ENCODE results near the gene NCDN.
A peak's percentile ranks its signal among the peaks of the same experiment; 100 is the strongest.

The NCDN gene

DNA sequence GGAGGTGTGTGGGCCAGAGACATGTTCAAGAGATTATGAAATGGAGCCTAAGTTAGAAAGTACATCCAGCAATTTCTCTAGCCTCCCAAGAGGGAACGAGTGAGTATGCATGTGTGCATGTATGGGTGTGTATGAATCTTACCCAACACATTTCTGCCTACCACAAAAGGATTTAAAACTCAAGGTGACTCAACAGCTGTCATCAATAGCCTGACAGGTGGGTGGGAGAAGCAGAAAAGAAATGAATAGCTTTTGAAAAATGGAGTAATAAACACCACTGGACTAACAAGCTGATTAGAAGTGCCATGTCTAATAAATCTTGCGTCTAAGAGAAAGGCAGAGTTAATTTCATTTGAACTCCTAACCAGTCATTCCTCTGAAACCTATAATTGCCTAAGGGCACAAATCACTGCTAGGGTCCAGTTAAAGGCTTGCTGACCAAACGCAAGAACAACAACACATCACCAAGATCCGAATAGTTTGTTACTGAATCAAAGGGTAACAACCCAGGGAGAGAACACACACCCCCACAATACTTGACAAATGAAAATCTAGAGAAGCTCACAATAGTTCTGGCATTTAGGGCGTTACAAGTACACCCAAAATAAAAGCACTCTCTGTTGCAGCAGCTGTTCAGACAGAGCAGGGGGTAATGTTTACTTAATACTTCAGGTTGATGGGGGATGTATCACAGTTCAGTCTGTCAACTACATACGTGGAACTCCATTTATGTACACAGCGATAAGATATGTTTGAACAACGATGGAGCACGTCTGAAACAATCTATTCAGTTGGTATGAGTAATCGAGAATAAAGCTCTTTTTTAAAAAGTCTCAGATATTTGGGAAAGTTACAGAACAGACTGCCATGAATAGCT is 1.8 kb upstream of the NCDN start:
- DNase-seq: no peak

DNA sequence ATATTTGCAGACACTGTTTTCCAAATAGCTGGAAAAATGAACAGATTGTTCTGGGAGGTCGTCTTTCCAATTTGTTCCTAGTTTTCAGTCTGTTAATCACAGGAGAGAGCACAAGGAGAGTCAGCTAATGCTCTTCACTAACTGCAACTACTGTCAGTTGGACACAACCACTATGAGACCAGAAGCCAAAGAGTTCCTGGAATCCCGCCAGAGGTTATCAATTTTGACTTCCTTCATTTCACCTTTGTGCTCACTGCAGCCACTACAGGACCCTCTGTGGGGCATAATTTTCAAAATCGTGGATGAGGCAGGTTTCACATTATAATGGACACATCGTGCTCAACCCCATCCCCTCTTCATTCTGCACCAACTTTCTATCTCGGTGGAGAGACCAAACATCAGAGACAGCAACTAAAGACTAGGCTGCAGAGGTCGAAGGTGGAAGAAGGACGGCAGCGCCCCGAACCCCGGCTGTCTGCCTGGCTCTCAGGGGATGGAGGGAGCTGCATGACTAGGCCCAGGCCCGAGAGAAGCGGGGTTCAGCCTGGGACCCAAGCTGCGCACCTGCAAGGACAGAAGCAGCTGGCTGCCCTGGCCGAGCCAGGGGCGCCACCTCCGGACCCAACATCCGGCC is 998 bp upstream of the NCDN start:
- DNase-seq: no peak

DNA sequence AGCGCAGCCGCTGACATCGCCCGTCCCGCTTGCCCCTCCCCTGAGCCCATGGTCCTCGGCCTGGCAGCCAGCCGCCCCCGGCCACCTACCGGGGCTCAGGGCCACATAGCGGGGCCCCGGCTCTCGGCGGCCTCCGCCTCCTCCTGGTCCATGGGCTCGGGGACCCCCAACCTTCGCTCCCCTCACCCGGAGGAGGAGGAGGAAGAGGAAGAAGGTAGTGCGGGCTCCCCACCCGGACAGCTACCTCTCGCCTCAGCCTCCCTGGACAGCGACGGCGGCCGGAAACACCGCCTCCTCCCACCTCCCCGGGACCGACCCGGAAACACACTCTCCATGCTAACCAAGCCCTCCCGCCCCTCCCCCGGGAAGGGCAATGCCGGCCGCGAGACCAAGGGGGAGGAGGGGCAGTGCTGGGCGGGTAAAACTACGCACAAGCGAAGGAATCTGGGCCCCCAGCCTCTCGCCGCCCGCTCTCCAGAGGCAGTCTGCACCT is 435 bp upstream of the NCDN start, which contains the start of gene KIAA0319L:
KIAA0319L (minus strand) TSS at position 286 of the 493 bp plus-strand sequence. CDS start 2,912 bp downstream, outside the sequence.
- no peak for DNase-seq

DNA sequence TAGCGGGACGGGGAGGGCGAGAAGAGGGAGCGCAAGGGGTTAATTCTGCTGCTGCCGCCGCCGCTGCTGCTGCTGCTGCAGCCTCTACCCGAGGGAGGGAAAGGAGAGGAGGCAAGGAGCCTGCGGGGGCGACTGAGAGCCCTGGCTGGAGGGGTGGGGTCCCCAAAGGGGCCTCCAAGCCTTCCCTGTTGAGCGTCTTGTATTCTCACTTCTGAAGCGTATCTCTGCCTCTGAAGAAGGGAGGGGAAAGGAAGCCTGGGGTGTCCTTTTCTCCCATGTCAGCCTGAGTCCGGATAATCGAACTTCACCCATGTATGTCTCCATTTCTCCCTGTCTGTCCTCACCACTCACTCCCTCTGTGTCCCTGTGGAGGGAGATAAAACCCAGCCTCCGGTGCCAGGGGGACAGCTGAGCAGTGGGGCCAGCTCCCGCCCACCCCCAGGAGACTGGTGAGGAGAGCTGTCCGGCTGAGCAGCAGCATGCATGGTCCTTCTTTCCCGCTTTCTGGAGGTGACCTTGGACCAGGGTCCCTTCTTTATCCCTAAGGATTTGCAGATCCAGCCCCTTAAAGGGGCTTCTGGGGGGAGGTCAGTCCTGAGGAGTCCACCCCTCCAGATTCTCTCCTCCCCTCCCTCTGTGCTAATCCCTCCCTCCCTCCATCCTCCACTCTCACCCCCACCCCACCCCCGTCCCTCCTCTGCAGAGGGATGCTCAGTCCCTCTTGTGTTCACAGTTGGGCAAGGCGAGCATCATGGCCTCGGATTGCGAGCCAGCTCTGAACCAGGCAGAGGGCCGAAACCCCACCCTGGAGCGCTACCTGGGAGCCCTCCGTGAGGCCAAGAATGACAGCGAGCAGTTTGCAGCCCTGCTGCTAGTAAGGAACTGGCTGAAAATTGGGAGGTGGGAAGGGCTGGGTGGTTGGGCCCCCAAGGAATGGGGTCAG is 1.0 kb downstream of the NCDN start:
- peak; percentile 41 for DNase-seq

DNA sequence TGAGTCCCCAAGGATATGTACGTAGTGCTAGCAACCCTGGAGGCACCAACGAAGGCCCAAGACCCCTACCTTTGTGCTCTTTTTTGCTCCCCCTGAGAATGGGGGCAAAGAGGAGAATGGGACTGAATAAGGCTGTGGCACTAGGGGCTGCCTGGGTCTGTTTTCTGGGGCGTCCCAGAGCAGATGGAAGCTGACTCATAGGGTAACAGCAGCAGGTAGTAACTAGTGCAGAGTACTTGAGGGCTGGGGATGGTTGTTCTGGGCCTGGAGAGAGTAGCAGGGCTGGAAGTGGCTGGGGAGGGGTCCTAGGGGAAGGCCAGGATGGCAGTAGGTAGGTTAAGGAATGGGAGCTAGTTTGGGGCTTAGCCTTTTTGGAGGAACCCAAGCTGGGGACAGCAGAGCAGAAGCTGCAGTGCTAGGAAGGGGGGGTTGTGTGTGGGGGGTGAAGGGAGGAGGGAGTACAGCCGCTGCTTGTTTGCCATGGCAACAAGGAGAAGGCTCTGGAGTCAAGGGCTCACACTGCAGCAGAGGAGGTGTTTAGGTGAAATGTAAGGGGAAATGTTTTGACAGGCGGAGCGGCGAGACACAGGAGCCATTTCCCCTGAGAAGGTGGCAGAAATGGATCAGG is 1.8 kb downstream of the NCDN start:
- peak; percentile 40 for DNase-seq

DNA sequence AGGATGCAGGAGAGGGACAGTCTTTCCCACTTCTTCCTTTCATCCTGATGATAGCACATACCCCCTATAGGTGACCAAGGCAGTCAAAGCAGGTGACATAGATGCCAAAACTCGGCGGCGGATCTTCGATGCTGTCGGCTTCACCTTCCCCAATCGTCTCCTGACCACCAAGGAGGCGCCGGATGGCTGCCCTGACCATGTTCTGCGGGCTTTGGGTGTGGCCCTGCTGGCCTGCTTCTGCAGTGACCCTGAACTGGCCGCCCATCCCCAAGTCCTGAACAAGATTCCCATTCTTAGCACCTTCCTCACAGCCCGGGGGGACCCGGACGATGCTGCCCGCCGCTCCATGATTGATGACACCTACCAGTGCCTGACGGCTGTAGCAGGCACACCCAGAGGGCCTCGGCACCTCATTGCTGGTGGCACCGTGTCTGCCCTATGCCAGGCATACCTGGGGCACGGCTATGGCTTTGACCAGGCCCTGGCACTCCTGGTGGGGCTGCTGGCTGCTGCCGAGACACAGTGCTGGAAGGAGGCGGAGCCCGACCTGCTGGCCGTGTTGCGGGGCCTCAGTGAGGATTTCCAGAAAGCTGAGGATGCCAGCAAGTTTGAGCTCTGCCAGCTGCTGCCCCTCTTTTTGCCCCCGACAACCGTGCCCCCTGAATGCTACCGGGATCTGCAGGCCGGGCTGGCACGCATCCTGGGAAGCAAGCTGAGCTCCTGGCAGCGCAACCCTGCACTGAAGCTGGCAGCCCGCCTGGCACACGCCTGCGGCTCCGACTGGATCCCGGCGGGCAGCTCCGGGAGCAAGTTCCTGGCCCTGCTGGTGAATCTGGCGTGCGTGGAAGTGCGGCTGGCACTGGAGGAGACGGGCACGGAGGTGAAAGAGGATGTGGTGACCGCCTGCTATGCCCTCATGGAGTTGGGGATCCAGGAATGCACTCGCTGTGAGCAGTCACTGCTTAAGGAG is 2.9 kb downstream of the NCDN start:
- DNase-seq: no peak

DNA sequence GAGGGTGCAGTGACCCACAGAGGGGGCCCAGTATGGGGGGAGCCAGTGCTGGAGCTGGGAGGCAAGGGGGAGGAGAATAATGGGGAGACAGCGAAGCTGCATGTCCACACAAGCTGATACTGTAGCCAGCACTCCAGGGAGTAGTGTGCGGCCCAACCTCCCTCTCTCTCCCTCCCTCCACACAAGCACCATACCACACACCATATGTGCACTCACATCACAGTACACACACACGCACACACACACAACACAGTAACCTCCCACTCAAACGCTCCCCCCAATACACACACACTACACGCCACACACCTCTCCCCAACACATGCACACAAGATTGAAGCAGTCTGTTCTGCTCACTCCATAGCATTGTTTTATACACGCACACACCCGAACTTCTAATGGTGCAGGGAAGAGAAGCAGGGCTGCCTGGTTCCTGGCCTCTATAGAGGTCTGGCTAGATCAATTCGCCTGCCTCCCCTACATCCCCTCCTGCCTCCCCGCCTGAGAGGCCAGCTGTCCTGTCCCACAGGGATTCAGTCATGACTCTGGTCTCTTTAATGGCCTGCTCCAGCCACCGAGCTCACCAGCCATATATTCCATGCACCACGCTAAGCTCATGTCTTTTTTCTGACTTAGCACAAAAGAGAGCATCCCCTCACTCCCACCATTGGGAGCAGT is 3.8 kb downstream of the NCDN start:
- DNase-seq: no peak

DNA sequence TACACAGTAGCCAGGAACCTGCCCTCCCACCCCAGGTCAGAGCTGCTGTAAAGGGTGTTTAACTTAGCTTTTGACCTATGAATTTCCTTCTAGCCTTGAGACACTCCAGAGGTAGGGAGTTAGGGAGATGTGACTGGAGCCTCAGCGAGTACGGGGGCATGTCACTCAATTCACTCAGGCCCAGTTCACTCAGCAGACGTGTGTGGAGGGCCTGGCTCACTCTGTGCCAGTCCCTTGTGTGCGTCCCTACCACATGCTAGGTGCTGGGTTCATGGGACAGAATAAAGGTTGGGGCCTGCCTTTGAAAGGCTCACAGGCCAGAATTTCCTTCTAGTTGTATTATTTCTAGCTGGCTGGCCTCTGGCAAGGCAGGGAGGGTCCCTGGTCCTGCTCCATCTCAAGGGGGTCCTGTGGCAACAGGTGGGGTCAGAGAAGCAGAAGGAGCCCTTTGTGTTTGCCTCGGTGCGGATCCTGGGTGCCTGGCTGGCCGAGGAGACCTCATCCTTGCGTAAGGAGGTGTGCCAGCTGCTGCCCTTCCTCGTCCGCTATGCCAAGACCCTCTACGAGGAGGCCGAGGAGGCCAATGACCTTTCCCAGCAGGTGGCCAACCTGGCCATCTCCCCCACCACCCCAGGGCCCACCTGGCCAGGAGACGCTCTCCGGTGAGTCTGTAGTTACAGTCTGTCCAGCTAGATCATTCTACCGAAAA is 4.5 kb downstream of the NCDN start:
- DNase-seq: no peak

DNA sequence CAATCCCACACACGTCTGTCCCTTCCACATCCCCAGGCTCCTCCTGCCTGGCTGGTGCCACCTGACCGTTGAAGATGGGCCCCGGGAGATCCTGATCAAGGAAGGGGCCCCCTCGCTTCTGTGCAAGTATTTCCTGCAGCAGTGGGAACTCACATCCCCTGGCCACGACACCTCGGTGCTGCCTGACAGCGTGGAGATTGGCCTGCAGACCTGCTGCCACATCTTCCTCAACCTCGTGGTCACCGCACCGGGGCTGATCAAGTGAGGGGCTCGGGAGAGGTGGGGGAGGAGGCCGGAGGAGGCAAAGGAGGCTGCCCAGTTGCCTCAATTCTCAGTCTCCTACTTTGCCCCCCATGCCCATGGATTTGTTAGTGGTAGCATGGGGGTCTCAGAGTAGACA is 5.6 kb downstream of the NCDN start:
- DNase-seq: no peak

DNA sequence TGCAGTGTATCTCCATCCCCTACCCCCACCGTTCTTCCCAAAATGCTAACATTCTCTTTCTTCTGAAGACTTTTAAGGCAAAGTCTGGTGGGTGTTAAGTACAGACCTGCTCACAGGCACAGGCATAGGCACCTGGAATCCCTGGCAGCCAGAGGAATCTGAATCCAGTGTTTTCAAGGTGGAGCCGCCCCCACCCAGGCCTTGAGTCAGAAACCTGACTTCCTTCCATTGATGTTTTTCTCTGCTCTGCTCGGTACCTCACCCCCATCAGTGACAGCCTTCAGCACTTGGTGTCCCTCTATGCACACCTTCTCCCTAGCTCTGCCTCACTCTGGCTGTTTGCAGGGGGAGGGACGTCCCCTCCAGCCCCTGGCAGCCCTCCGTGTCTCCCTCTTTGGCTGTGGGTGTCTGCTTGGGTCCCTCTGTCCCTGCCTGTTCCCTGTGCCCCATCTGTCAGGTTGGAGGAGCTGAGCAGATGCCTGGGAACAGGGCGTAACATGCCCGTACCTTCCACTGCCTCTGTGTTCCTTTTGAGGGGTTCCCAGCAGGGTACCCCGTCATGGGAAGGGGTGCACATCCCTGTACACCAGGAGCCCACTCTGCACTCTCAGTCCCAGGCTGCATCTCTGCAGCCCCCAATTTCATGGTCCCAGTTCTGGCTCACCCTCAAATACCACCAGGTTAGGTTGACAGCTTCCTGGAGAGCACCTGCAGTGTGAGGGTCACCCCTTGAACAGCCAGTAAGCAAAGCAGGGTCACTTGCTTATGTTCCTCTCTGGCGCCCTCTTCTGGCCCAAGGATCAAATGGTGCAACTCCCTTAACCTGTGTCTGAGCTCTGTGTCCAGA is 6.7 kb downstream of the NCDN start:
- peak; percentile 82 for DNase-seq

DNA sequence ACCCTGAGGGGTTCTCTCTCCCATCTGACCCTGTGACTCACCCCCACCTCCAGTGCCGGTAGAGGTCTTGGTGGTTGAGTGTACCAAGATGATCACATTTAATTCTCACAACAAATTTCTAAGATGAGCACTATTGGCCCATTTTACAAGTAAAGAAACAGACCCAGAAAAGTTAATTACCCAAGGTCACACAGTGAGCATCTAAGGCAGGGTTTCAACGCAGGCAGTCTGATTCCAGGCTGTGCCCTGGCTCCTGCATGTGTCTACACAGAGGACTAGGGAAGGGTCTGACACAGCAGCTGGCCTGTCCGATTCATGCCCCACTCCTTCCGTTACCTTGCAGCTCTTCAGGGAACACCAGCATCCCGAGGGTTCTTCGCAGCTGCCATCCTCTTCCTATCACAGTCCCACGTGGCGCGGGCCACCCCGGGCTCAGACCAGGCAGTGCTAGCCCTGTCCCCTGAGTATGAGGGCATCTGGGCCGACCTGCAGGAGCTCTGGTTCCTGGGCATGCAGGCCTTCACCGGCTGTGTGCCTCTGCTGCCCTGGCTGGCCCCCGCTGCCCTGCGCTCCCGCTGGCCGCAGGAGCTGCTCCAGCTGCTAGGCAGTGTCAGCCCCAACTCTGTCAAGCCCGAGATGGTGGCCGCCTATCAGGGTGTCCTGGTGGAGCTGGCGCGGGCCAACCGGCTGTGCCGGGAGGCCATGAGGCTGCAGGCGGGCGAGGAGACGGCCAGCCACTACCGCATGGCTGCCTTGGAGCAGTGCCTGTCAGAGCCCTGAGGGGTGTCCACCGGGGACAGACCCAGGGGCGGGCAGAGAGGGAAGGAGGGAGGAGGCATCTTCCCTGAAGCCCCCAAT is 7.5 kb downstream of the NCDN start:
- no peak for DNase-seq

DNA sequence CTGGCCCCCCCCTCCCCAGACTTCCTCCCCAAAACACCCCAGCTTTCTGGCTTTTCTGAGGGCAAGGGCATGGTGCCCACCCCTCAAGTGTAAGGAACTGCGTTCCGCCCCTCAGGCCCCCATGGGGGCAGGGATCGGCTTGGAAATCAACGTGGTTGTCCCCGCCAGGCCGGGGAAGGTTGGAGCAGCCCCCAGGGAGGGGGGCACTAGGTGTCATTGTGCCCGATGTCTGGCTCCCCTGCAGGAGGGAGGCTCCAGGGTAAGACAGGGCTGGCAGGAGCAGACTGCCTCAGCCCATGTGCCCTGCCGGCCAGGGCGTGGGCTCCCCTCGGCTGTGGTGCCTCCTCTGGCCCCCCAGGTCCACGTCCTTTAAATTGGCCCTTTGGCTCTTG is 8.1 kb downstream of the NCDN start:
- no peak for DNase-seq

DNA sequence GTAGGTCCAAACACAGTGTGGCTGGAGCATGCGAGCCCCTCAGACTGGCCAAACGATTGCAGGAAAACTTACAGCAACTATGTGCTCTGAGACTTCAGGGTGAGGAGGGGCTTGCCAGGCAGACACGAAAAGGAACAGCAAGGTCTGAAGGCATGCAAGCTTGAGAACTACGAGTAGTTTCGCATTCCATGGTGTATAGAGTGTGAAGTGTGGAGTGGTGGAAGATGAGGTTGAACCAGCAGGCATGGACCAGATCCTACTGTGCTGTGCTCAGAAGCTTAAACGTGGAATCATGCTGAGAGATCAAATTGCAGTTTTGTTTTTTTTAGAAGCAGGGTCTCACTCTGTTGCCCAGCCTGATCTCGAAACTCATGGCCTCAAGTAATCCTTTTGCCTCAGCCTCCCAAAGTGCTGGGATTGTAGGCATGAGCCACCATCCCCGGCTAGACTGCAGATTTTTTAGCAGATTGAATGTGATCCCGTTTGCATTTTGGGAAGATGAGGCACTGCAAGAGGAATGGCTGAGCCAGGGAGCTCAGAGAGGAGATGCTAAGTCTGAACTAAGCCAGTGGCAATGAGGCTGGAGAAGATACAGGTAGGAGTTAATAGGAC is 10.5 kb downstream of the NCDN start:
- no peak for DNase-seq

DNA sequence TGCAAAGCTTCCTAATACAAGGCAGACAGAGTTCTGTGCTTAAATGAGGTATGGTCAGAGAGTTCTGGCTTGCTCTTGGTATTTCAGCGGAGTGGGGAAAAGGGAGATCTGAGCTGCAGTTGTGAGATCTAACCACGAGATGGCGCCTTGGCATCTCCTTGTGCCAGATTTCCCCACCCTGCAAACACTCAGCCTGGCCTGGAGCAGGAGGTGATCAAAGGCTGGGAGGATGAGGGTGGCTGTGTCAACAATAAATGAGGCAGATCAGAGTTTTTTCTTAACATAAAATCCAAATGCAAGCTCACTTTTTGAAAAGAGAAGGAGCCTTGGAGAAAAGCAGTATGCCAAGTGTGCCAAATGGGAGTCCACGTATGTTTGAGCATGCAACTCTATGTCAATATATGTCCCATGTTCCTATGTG is 11.4 kb downstream of the NCDN start:
- peak; percentile 71 for DNase-seq

DNA sequence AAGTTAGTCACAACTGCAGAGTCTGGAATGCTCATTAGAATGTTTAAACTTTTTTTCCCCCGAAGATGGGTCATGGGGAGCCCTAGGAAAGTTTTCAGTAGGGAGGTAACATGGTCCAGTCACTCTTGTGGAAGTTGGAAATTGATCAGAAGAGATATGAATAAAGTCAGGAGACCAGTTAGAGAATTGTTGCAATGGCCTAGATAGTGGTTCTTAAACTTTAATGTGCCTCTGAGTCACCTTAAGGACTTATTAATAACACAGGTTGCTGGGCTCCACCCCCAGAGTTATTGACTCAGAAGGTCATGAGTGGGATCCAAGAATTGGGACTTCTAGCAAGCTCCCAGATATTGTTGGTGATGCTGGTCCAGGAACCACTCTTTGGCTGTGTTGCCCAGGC is 12.3 kb downstream of the NCDN start:
- no peak for DNase-seq

DNA sequence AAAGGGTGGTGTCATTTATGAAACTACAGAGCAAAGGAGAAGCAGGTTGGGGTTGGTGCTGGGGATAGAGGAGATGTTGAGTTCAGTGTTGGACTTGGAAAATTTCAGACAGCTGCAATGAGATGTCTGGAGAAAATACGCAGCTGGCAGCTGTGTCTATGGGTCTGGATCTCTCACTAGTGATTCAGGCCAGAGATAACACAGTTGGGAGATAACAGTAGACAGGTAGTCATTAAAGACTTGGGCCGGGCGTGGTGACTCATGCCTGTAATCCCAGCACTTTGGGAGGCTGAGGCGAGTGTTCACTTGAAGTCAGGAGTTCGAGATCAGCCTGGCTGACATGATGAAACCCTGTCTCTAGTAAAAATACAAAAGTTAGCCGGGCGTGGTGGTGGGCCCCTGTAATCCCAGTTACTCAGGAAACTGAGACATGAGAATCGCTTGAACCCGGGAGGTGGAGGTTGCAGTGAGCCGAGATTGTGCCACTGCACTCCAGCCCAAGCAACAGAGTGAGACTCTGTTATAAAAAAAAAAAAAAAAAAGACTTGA is 13.1 kb downstream of the NCDN start:
- DNase-seq: no peak

DNA sequence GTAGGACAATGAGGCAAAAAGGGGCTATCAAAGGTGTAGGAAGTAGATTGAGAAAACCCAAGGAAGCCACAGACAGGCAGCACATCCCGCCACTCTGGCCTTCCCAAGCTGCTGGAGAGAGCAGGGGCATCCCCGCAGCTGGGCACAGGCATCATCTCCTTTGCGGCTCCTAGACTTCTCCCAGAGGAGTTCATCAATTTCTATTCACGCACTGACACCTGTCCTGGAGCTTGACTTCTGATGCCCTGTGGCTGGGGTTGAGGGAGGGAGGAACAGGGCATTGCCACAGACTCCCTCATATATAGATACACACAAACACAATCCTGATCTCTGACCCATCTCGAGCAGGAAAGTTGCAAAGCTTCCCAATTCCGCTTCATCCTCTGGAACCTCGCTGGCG is 13.7 kb downstream of the NCDN start:
- no peak for DNase-seq
